Fibroblast of lung (primary cell): ENCODE results near the gene FBXL17. TPM values are rescaled to one million over a fixed set of nuclear protein-coding genes. Genes with fewer than 3 reads are reported as not detected.

Experiments
- DNase-seq, 2 donors: peaks; one replicate each; pipeline versions ENCODE4 v3.0.0 to v3.0.0-alpha.2; 2010; ENCODE audit warnings: low read depth in 2 of 2
- H2AFZ ChIP-seq: 2 replicates; pipeline ENCODE4 v1.5.1; 2012; ENCODE audit warnings: low read length, control low read depth, inconsistent platforms
- H3K27ac ChIP-seq: 2 replicates; pipeline ENCODE4 v1.5.1; 2011; ENCODE audit warnings: low read length, control low read depth; ENCODE audit not compliant: insufficient read depth
- H3K27me3 ChIP-seq: 2 replicates; pipeline ENCODE4 v1.5.1; 2011; ENCODE audit warnings: mild to moderate bottlenecking, low read length; ENCODE audit not compliant: control insufficient read depth, insufficient read depth
- H3K36me3 ChIP-seq: 2 replicates; pipeline ENCODE4 v1.5.1; 2011; ENCODE audit warnings: low read length; ENCODE audit not compliant: control insufficient read depth, insufficient read depth
- H3K4me1 ChIP-seq: 2 replicates; pipeline ENCODE4 v1.5.1; 2011; ENCODE audit warnings: low read length; ENCODE audit not compliant: control insufficient read depth, insufficient read depth; ENCODE audit errors: extremely low read depth
- H3K4me2 ChIP-seq: 2 replicates; pipeline ENCODE4 v1.5.1; 2011; ENCODE audit warnings: low read length, control low read depth; ENCODE audit not compliant: insufficient read depth; ENCODE audit errors: extremely low read depth
- H3K4me3 ChIP-seq, 4 experiments: fragments of 200-600 bp in 1 of 4; sonication (generic) in 1 of 4; replicated peaks in 1 of 4; 2 replicates each; pipeline ENCODE4 v1.5.1; 2011 to 2016; ENCODE audit warnings: low read length in 4 of 4, low read depth in 3 of 4, mild to moderate bottlenecking in 3 of 4, control low read depth in 2 of 4, inconsistent platforms in 1 of 4, mixed read lengths in 1 of 4; ENCODE audit not compliant: insufficient read depth in 1 of 4; ENCODE audit errors: control extremely low read depth in 1 of 4
- H3K79me2 ChIP-seq: 2 replicates; pipeline ENCODE4 v1.5.1; 2012; ENCODE audit warnings: mild to moderate bottlenecking, low read length, inconsistent platforms; ENCODE audit not compliant: control insufficient read depth, insufficient read depth
- H3K9ac ChIP-seq: 2 replicates; pipeline ENCODE4 v1.5.1; 2011; ENCODE audit warnings: mild to moderate bottlenecking, low read length, control low read depth; ENCODE audit not compliant: insufficient read depth
- H3K9me3 ChIP-seq: 2 replicates; pipeline ENCODE4 v1.5.1; 2012; ENCODE audit warnings: low read depth, low read length; ENCODE audit not compliant: control insufficient read depth, insufficient read depth
- H4K20me1 ChIP-seq: 2 replicates; pipeline ENCODE4 v1.5.1; 2011; ENCODE audit warnings: low read length; ENCODE audit not compliant: control insufficient read depth, insufficient read depth; ENCODE audit errors: extremely low read depth
- EZH2 ChIP-seq: IDR thresholded peaks from 2 replicates; pipeline ENCODE4 v1.5.1; 2012; ENCODE audit warnings: low read length, control low read depth, mild to moderate bottlenecking; ENCODE audit errors: missing control alignments
- polyA plus RNA-seq, 2 donors: library from polyadenylated mRNA; depleted of rRNA in 1 of 2; stranded (reverse) in 1 of 2; unstranded in 1 of 2; fragments of >200 nt; gene quantifications; 2 replicates each; pipeline ENCODE4 v1.2.1, GENCODE V29; 2011 to 2012; ENCODE audit warnings: missing spikeins in 1 of 2
- total RNA-seq: library from RNA; depleted of rRNA; stranded (reverse); fragments of >200 nt; gene quantifications from 2 replicates; pipeline ENCODE4 v1.2.1, GENCODE V29; 2014
- TF ChIP-seq, protein P1 (sequence below), 2 donors: IDR thresholded peaks in 1 of 2; conservative IDR thresholded peaks in 1 of 2; 1 replicate in 1 of 2; 2 replicates in 1 of 2; pipeline ENCODE4 v1.5.1; 2011 to 2012; ENCODE audit warnings: low read length in 2 of 2, control low read depth in 1 of 2, inconsistent platforms in 1 of 2, low read depth in 1 of 2, mild to moderate bottlenecking in 1 of 2

FBXL17 gene
- total and polyA plus RNA-seq, 2 donors (not counting 1 experiment from before 2014, with no cell fraction given), result 7.1 to 8.3 TPM

DNA sequence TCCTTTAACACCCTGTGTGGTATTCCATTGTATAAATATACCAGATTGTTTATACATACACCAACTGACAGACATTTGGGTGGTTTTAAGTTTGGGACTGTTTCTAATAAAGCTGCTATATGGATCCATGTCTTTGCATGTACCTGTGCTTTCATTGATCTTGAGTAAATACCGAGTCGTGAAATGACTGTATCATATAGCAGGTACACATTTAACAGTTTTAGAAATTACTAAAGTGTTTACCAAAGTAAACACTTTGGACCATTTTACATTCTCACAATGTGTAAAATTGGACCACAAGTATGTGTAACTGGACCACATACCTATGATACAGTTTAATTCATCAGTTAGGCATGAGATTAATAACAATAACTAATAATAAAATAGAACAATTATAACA lies 175.2 kb downstream of the FBXL17 start:
- Histone ChIP-seq H3K9ac (no peak overlapping the region), H2AFZ (no peak overlapping the region), H3K4me2 (no peak overlapping the region), H3K79me2 (no peaks in the 10 kb centered on the region), H3K4me1 (no peaks in the 10 kb centered on the region), H4K20me1 (no peaks in the 10 kb centered on the region), H3K9me3 (no peaks in the 10 kb centered on the region), H3K36me3 (no peaks in the 10 kb centered on the region), H3K4me3 (no peak overlapping the region), H3K27ac (no peak overlapping the region), H3K27me3 (no peaks in the 10 kb centered on the region)
- TF ChIP-seq, protein P1, sequence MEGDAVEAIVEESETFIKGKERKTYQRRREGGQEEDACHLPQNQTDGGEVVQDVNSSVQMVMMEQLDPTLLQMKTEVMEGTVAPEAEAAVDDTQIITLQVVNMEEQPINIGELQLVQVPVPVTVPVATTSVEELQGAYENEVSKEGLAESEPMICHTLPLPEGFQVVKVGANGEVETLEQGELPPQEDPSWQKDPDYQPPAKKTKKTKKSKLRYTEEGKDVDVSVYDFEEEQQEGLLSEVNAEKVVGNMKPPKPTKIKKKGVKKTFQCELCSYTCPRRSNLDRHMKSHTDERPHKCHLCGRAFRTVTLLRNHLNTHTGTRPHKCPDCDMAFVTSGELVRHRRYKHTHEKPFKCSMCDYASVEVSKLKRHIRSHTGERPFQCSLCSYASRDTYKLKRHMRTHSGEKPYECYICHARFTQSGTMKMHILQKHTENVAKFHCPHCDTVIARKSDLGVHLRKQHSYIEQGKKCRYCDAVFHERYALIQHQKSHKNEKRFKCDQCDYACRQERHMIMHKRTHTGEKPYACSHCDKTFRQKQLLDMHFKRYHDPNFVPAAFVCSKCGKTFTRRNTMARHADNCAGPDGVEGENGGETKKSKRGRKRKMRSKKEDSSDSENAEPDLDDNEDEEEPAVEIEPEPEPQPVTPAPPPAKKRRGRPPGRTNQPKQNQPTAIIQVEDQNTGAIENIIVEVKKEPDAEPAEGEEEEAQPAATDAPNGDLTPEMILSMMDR (conservative IDR thresholded peaks at IDR 0.05 in 1 of 2, IDR thresholded peaks at IDR 0.05 in 1 of 2; ENCODE audit: low read depth in 1 of 2, low read length in 2 of 2), result no peak
- no peak for TF ChIP-seq EZH2
- DNase-seq, result no peak

DNA sequence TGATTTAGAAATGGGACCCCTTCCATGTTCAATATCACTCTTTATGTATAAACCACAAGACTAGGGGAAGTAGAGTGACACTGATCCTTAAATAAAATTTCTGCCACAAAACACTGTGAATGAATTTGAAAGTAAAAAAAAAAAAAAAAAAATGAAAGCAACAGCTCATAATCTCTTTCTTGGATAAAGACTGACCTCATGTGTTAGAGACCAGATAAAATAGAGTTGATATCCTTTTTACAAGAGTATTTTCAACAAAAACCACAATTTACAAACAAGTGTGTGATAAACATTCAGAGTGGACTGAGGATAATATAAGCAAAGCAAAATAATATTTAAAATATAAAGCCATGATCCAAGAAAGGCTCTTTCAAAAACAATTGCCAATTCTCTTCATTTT lies 180.2 kb downstream of the FBXL17 start:
- Histone ChIP-seq H3K4me2 (no peak overlapping the region), H3K27ac (no peak overlapping the region), H3K4me3 (no peak overlapping the region), H3K79me2 (no peaks in the 10 kb centered on the region), H3K9me3 (no peaks in the 10 kb centered on the region), H4K20me1 (no peaks in the 10 kb centered on the region), H3K36me3 (no peaks in the 10 kb centered on the region), H3K4me1 (no peaks in the 10 kb centered on the region), H2AFZ (no peak overlapping the region), H3K9ac (no peak overlapping the region), H3K27me3 (no peaks in the 10 kb centered on the region)
- no peak for DNase-seq
- TF ChIP-seq, protein P1 (conservative IDR thresholded peaks at IDR 0.05 in 1 of 2, IDR thresholded peaks at IDR 0.05 in 1 of 2; ENCODE audit: low read depth in 1 of 2, low read length in 2 of 2), result no peak
- no peak for TF ChIP-seq EZH2

DNA sequence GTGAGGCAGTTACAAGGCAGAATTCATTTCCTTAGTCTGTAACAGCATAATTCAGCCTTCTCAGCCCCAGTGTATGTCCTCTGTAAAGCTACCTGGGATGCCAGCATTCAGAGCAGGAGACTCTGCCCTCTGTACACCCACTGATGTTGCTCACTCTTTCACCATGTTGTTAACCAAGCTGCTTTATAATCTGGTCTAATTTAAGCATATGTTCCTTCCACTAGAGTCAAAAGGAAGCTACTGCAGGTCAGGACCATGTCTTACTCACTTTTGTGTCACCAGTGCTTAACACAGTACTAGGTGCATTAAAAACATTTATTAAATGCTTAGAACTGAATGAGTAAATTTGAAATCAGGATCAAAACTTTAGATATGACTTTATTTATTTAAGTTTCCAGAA lies 185.6 kb downstream of the FBXL17 start:
- TF ChIP-seq, protein P1 (conservative IDR thresholded peaks at IDR 0.05 in 1 of 2, IDR thresholded peaks at IDR 0.05 in 1 of 2; ENCODE audit: low read depth in 1 of 2, low read length in 2 of 2), result no peak
- no peak for TF ChIP-seq EZH2
- DNase-seq, result no peak
- Histone ChIP-seq H3K9me3 (no peaks in the 10 kb centered on the region), H3K27ac (no peak overlapping the region), H3K4me1 (no peaks in the 10 kb centered on the region), H3K27me3 (no peaks in the 10 kb centered on the region), H3K79me2 (no peaks in the 10 kb centered on the region), H2AFZ (no peak overlapping the region), H3K4me2 (no peak overlapping the region), H3K4me3 (no peak overlapping the region), H3K36me3 (no peaks in the 10 kb centered on the region), H3K9ac (no peak overlapping the region), H4K20me1 (no peaks in the 10 kb centered on the region)
